ENCODE measurements around the gene SPSB2. TPM values are rescaled to one million over a fixed set of nuclear protein-coding genes. Genes with fewer than 3 reads are reported as not detected.
A peak's percentile ranks its signal among the peaks of the same experiment; 100 is the strongest.

SPSB2 gene
- total and polyA plus RNA-seq, 7 donors, result 4.6 to 17.4 (median 10.5) TPM

- Histone ChIP-seq H3K4me1 (peaks cover 0 to 22% (median 15%) of the 10 kb centered on the region in 4 donors), H3K36me3 (peaks cover 15 to 37% (median 17%) of the 10 kb centered on the region in 4 donors), H3K27ac (peak within 1 kb of the TSS; percentile 91 to 99 (median 96)), H3K9me3 (no peaks in the 10 kb centered on the region), H3K4me3 (peak within 1 kb of the TSS; percentile 59 to 74 (median 68)), H3K27me3 (no peaks in the 10 kb centered on the region)
- peak; percentile 100 for DNase-seq
- TF ChIP-seq CTCF (IDR thresholded peaks at IDR 0.05), result no peak
- TF ChIP-seq POLR2AphosphoS5 (IDR thresholded peaks at IDR 0.05), result peak in 3 of 4 donors; percentile 72 to 75 (median 75)
- TF ChIP-seq POLR2A (IDR thresholded peaks at IDR 0.05), result peak in 1 of 2 donors; percentile 20
- intact Hi-C loops (cut with DNase I), result no loop called here
- WGBS, 2 donors, result 0 to 1% methylated on average over 65 of the region's 65 CpGs
Measured at GRCh38 chr12:6851921-6852650, 21.0 kb downstream of the SPSB2 start, which contains the start of gene USP5. USP5 (plus strand) TSS chr12:6852150; CDS start chr12:6852180, 30 bp downstream.

GRCh38 chr12:6851153-6851920 lies 21.8 kb downstream of the SPSB2 start, which contains the start of gene CDCA3:
CDCA3 (minus strand) TSS chr12:6851286; CDS start chr12:6850952, 334 bp downstream.
- Histone ChIP-seq H3K4me3 (peak within 1 kb of the TSS; percentile 59 to 74 (median 68)), H3K27me3 (no peaks in the 10 kb centered on the region)
- intact Hi-C loops (cut with DNase I), result no loop called here

GRCh38 chr12:6850796-6851152 lies 22.3 kb downstream of the SPSB2 start:
- Histone ChIP-seq H3K27me3 (no peaks in the 10 kb centered on the region), H3K4me3 (peak overlapping the region in 3 of 4 donors; percentile 59 to 74 (median 70)), H3K27ac (peak overlapping the region; percentile 91 to 99 (median 96)), H3K36me3 (peaks cover 2 to 37% (median 5%) of the 10 kb centered on the region in 4 donors), H3K4me1 (peaks cover 0 to 22% (median 15%) of the 10 kb centered on the region in 4 donors), H3K9me3 (no peaks in the 10 kb centered on the region)
- TF ChIP-seq POLR2AphosphoS5 (IDR thresholded peaks at IDR 0.05) (no peak), POLR2A (IDR thresholded peaks at IDR 0.05) (no peak), CTCF (IDR thresholded peaks at IDR 0.05) (no peak), EP300 (IDR thresholded peaks at IDR 0.05) (no peak)
- 15 to 36% methylated on average over 16 of the region's 16 CpGs for WGBS, 2 donors
- no peak for DNase-seq
- intact Hi-C loops (cut with DNase I), result no loop called here

More at GRCh38 chr12:6851153-6851920, 21.8 kb downstream of the SPSB2 start, which contains the start of gene CDCA3:
- H3K9me3 ChIP-seq, result no peaks in the 10 kb centered on the region
- peaks cover 0 to 22% (median 15%) of the 10 kb centered on the region in 4 donors for H3K4me1 ChIP-seq
- TF ChIP-seq CTCF (IDR thresholded peaks at IDR 0.05), result no peak
- TF ChIP-seq POLR2A (IDR thresholded peaks at IDR 0.05), result peak; percentile 36 to 82
- TF ChIP-seq EP300 (IDR thresholded peaks at IDR 0.05), result no peak
- TF ChIP-seq POLR2AphosphoS5 (IDR thresholded peaks at IDR 0.05), result peak; percentile 78 to 96 (median 94)
- H3K27ac ChIP-seq, result peak within 1 kb of the TSS; percentile 91 to 99 (median 96)
- H3K36me3 ChIP-seq, result peaks cover 7 to 37% (median 10%) of the 10 kb centered on the region in 4 donors
- WGBS, 2 donors, result 0 to 1% methylated on average over 37 of the region's 37 CpGs
- DNase-seq, result peak; percentile 99

- peaks cover 0 to 22% (median 15%) of the 10 kb centered on the region in 4 donors for H3K4me1 ChIP-seq
- H3K27me3 ChIP-seq, result no peaks in the 10 kb centered on the region
- intact Hi-C loops (cut with DNase I), result no loop called here
- no peaks in the 10 kb centered on the region for H3K9me3 ChIP-seq
- TF ChIP-seq POLR2A (IDR thresholded peaks at IDR 0.05) (no peak), POLR2AphosphoS5 (IDR thresholded peaks at IDR 0.05) (no peak), CTCF (IDR thresholded peaks at IDR 0.05) (no peak)
- WGBS, 2 donors, result 86 to 87% methylated on average over 10 of the region's 10 CpGs
- H3K27ac ChIP-seq, result no peak overlapping the region
- no peak overlapping the region for H3K4me3 ChIP-seq
- DNase-seq, result no peak
- H3K36me3 ChIP-seq, result peaks cover 0 to 37% (median 4%) of the 10 kb centered on the region in 4 donors
Measured at GRCh38 chr12:6849976-6850560, 23.0 kb downstream of the SPSB2 start.
